Effector memory CD4-positive, alpha-beta T cell (primary cell): ENCODE results near the gene TSPAN5.
A peak's percentile ranks its signal among the peaks of the same experiment; 100 is the strongest.

ENCODE experiments used
- DNase-seq, 3 donors: peaks; one replicate each; pipeline ENCODE4 v3.0.0-alpha.2; 2020
- H3K27ac ChIP-seq: 2 replicates; pipeline ENCODE4 v1.7.0; 2013; ENCODE audit warnings: mild to moderate bottlenecking, low read length, moderate library complexity; ENCODE audit not compliant: insufficient read depth, poor library complexity, severe bottlenecking
- H3K27me3 ChIP-seq: replicated peaks from 2 replicates; pipeline ENCODE4 v1.7.0; 2013; ENCODE audit warnings: mild to moderate bottlenecking, low read length; ENCODE audit not compliant: insufficient read depth, control insufficient read depth, poor library complexity, severe bottlenecking
- H3K36me3 ChIP-seq: 2 replicates; pipeline ENCODE4 v1.7.0; 2013; ENCODE audit warnings: mild to moderate bottlenecking, low read length, moderate library complexity; ENCODE audit not compliant: control insufficient read depth, insufficient read depth
- H3K4me1 ChIP-seq: 2 replicates; pipeline ENCODE4 v1.7.0; 2013; ENCODE audit warnings: low read length, mild to moderate bottlenecking; ENCODE audit not compliant: control insufficient read depth, insufficient read depth, poor library complexity, severe bottlenecking
- H3K4me3 ChIP-seq: 2 replicates; pipeline ENCODE4 v1.7.0; 2013; ENCODE audit warnings: low read length, low read depth, mild to moderate bottlenecking; ENCODE audit not compliant: insufficient read depth, poor library complexity, severe bottlenecking
- H3K9me3 ChIP-seq: 2 replicates; pipeline ENCODE4 v1.7.0; 2013; ENCODE audit warnings: mild to moderate bottlenecking, low read length, moderate library complexity; ENCODE audit not compliant: control insufficient read depth

TSPAN5 gene

GRCh38 chr4:98652996-98653395 is 5.4 kb downstream of the TSPAN5 start:
- Histone ChIP-seq H3K27me3 (no peaks in the 10 kb centered on the region), H3K9me3 (no peaks in the 10 kb centered on the region), H3K4me1 (peaks cover 17% of the 10 kb centered on the region), H3K4me3 (no peak overlapping the region), H3K27ac (no peak overlapping the region), H3K36me3 (no peaks in the 10 kb centered on the region)
- no peak for DNase-seq

- Histone ChIP-seq H3K36me3 (no peaks in the 10 kb centered on the region), H3K27ac (no peak overlapping the region), H3K9me3 (no peaks in the 10 kb centered on the region), H3K27me3 (no peaks in the 10 kb centered on the region), H3K4me1 (peaks cover 6% of the 10 kb centered on the region), H3K4me3 (no peak overlapping the region)
- no peak for DNase-seq
Measured at GRCh38 chr4:98648602-98649001, 9.8 kb downstream of the TSPAN5 start.

- DNase-seq: no peak
- no peaks in the 10 kb centered on the region for H3K27me3 ChIP-seq
- H3K4me3 ChIP-seq: no peak overlapping the region
- H3K36me3 ChIP-seq: no peaks in the 10 kb centered on the region
- H3K4me1 ChIP-seq: peaks cover 13% of the 10 kb centered on the region
- no peak overlapping the region for H3K27ac ChIP-seq
- no peaks in the 10 kb centered on the region for H3K9me3 ChIP-seq
Measured at GRCh38 chr4:98646422-98646821, 12.0 kb downstream of the TSPAN5 start.

DNA sequence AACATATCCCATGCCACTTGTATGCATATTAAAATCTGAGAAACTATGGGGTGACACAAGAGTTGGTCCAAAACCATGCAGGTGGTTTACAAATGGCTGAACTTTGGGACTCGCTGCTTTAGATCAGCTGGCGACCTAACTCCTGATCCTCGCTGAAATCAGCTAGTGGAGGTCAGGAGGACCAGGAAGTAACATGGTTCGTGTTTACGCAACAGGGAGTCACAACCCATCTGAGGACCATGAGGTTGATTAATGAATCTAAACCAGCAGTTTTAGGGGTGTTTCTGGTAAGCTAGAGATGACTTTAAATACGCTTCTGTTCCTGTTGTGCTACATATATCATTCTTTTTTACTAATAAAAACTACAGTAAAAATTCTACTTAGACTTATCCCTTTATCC is 12.9 kb downstream of the TSPAN5 start:
- H3K27me3 ChIP-seq: no peaks in the 10 kb centered on the region
- H3K4me1 ChIP-seq: peaks cover 13% of the 10 kb centered on the region

DNA sequence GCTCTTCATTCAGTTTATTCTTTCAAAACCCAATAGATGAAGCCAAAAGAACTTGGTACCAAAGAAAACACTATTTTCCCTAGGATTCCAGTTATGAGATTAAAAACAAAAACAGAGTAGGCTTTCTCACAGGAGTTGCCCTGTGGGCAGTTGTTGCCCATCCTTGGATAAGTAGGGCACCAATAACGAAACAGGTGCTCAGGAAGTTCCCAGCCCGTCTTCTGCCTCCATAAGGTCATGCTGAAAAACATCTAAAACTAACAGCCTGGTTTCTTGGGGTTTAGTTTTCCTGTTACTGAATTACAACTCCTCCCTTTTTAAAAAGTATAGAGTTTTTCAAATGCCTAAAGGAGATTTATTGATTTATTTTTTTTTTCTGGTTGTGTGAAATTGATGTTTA is 14.7 kb downstream of the TSPAN5 start:
- no peak for DNase-seq
- Histone ChIP-seq H3K36me3 (no peaks in the 10 kb centered on the region), H3K27me3 (no peaks in the 10 kb centered on the region), H3K27ac (peak overlapping the region; percentile 18), H3K9me3 (no peaks in the 10 kb centered on the region), H3K4me3 (peak overlapping the region; percentile 10), H3K4me1 (peaks cover 15% of the 10 kb centered on the region)

More for the DNA sequence above, 12.9 kb downstream of the TSPAN5 start:
- no peak for DNase-seq
- Histone ChIP-seq H3K4me3 (no peak overlapping the region), H3K36me3 (no peaks in the 10 kb centered on the region), H3K9me3 (no peaks in the 10 kb centered on the region), H3K27ac (no peak overlapping the region)

DNA sequence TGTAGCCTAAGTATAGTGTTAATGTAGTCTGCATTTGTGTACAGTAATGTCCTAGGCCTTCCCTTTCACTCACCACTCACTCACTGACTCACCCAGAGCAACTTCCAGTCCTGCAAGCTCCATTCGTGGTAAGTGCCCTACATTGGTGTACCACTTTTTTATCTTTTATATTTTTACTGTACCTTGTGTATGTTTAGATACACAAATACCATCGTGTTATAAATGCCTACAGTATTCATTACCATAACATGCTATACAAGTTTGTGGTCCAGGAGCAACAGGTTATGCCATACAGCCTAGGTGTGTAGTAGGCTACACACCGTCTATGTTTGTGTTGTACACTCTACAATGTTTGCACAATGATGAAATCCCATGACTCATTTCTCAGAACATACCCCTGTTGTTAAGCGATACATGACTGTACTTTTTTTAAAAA is 15.4 kb downstream of the TSPAN5 start:
- H3K27ac ChIP-seq: no peak overlapping the region
- H3K4me3 ChIP-seq: no peak overlapping the region
- peaks cover 17% of the 10 kb centered on the region for H3K4me1 ChIP-seq
- no peaks in the 10 kb centered on the region for H3K36me3 ChIP-seq
- no peaks in the 10 kb centered on the region for H3K27me3 ChIP-seq
- no peak for DNase-seq
- H3K9me3 ChIP-seq: no peaks in the 10 kb centered on the region

- DNase-seq: no peak
- Histone ChIP-seq H3K4me1 (peaks cover 17% of the 10 kb centered on the region), H3K9me3 (no peaks in the 10 kb centered on the region), H3K36me3 (no peaks in the 10 kb centered on the region), H3K4me3 (no peak overlapping the region), H3K27me3 (no peaks in the 10 kb centered on the region), H3K27ac (peak overlapping the region; percentile 22)
Measured at GRCh38 chr4:98641906-98642668, 16.3 kb downstream of the TSPAN5 start.

- Histone ChIP-seq H3K9me3 (no peaks in the 10 kb centered on the region), H3K27me3 (no peaks in the 10 kb centered on the region), H3K36me3 (no peaks in the 10 kb centered on the region), H3K4me1 (peaks cover 17% of the 10 kb centered on the region), H3K4me3 (no peak overlapping the region), H3K27ac (no peak overlapping the region)
- DNase-seq: no peak
Measured at GRCh38 chr4:98641376-98641775, 17.0 kb downstream of the TSPAN5 start.

GRCh38 chr4:98639523-98639922 is 18.9 kb downstream of the TSPAN5 start:
- H3K27ac ChIP-seq: peak overlapping the region; percentile 41
- H3K4me3 ChIP-seq: peak overlapping the region; percentile 12
- H3K4me1 ChIP-seq: peaks cover 17% of the 10 kb centered on the region
- H3K36me3 ChIP-seq: no peaks in the 10 kb centered on the region
- no peaks in the 10 kb centered on the region for H3K27me3 ChIP-seq
- DNase-seq: no peak
- no peaks in the 10 kb centered on the region for H3K9me3 ChIP-seq

GRCh38 chr4:98639108-98639507 is 19.3 kb downstream of the TSPAN5 start:
- Histone ChIP-seq H3K4me1 (peaks cover 16% of the 10 kb centered on the region), H3K4me3 (peak overlapping the region; percentile 12), H3K27me3 (no peaks in the 10 kb centered on the region), H3K27ac (peak overlapping the region; percentile 41), H3K9me3 (no peaks in the 10 kb centered on the region), H3K36me3 (no peaks in the 10 kb centered on the region)
- DNase-seq: no peak
